M059J (cell line): ENCODE data around the gene PLEKHO1. TPM values are rescaled to one million over a fixed set of nuclear protein-coding genes. Genes with fewer than 3 reads are reported as not detected.
A peak's percentile ranks its signal among the peaks of the same experiment; 100 is the strongest.
"Not testable (repeated sequence)": the region's sequence is repeated elsewhere in the genome, so short reads cannot be mapped to it uniquely, and the experiment has no call there.

ENCODE experiments used
- DNase-seq: peaks from one replicate; pipeline ENCODE4 v3.0.0-alpha.2; 2012; ENCODE audit warnings: low read depth
- total RNA-seq: library from RNA; depleted of rRNA; stranded (reverse); fragments of >200 nt; shearing (Covaris generic); gene quantifications from 2 replicates; pipeline ENCODE4 v1.2.3, GENCODE V29; 2014; rRNA removed

PLEKHO1 gene, protein sequence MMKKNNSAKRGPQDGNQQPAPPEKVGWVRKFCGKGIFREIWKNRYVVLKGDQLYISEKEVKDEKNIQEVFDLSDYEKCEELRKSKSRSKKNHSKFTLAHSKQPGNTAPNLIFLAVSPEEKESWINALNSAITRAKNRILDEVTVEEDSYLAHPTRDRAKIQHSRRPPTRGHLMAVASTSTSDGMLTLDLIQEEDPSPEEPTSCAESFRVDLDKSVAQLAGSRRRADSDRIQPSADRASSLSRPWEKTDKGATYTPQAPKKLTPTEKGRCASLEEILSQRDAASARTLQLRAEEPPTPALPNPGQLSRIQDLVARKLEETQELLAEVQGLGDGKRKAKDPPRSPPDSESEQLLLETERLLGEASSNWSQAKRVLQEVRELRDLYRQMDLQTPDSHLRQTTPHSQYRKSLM
- total RNA-seq = 34.9 and 46.8 TPM in 2 replicates

DNA sequence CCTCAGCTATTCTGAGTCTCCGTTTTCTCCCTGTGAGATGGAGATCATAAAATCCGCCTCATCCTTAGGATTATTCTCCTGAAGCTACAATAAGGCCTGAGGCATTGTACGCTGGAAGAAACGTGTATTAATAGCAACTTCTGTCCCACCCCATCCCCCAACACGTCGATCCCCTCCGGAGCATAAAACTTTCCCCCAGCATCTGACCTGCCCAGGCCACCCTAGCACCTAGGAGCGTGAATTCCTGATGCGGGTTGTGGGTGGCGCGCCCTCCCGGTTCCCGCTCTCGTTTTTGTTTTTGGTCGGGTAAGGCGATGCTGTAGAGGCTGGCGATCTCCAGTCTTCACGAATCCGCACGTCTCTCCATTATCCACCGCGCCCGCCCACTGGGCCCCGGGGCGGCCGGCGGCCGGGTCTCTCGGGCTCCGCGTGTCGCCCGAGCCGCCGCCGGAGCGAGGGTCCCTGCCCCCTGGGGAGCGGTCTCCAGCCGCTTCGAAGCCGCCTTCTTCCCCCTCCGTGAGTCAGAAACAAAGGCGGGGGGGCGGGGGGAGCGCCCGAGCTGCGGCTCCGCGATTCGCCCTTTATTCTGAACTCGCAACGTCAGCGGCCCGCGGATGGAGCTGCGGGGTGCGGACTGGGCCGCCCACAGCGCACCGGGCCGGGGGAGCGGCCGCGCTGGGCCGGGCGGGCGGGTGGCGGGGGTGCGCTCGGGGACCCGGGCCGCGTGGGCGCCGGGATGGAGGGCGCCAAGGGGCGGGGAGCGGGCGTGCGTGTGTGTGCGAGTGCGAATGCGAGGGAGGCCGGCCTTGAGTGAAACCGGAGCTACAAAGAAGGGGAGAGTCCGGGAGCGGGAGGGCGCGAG lies at the start of gene PLEKHO1:
Gene PLEKHO1 (plus strand): TSS at position 646 of the 862 bp plus-strand sequence. CDS start 342 bp downstream, outside the sequence.
- DNase-seq = peak; percentile 83

DNA sequence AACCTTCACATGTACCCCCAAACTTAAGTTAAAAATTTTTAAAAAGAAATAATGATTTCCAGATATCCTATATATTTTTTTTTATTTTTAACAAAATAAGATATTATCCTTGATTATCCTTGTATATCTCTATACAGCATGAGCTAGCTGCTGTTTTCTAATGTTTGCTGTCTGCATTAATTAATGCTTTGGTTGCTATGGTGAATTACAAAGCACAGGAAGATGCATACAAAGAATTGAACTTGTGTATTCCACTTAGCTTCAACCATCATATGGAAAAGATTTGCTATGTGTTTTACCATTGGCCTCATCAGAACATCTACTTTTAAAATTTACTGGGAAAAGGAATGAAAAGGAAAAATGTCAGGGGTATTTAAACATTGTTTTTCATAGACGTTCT lies 46.7 kb upstream of the PLEKHO1 start:
- DNase-seq = no peak

DNA sequence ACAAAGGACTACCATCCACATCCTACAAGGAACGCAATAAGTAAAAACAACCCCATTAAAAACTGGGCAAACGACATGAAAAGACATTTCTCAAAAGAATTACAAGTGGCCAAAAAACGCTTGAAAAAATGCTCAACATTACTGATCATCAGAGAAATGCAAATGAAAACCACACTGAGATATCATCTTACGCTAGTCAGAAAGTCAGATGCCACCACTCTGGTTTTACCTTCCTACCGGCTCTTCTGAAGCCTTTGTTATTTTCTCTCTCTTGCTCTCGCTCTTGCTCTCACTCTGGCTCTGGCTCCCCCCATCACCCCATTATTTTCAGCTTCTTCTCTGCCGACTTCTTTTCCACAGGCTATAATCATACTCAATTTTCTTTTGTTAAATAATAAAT lies 43.4 kb upstream of the PLEKHO1 start:
- DNase-seq = peak; percentile 31

DNA sequence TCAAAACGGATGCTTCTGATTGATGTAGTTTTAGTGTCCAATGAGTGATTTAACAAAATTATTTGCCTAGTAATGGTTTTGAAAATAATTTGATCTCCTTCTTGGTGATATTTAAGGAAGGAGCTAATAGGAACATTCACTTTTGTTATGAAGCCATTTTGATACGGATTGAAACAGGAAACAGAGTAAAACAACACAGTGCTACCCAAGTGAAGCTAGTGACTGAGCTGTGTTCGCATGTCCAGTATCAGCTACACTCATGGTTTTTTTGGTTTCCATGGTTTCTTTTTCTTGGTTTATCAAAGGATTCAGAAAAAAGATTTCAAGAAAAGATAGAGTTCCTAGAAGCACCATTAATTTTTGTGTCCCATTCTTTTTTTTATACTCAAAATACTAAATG lies 40.1 kb upstream of the PLEKHO1 start:
- no peak for DNase-seq

DNA sequence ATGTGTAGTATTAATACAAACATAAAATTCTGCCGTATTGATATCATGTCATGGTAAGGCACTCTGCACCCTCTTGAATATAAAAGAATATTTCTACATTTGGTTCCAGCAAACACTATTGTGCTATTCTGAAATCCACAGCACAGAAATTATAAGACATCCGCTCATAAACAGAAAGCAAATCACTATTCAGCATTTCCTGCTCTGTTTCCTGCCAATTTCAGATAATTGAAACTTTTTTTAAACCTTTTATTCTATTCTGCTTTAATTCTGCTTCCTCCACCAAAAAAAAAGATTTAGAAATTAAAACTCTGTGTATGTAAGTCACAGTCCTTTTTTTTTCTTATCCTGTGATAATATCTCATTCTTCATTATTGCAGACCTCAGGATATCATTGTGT lies 39.6 kb upstream of the PLEKHO1 start:
- DNase-seq = no peak

DNA sequence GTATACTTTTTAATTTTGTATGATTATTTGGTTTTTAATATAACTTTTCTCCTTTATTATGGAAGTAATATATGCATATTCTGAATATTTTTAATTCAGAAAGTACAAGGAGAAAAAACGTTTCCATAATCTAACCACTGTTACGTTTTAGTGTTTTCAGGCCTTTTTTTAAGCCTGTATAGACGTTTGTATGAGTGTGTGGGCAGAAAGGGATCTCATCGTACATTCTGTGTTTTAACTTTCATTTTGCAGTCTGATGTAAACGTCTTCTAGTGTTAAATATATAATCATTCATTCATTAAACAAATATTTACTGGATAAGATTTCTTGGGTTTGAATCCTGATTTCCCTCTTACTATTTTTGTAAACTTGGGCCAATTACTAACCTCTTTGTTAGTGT lies 38.0 kb upstream of the PLEKHO1 start:
- no peak for DNase-seq

DNA sequence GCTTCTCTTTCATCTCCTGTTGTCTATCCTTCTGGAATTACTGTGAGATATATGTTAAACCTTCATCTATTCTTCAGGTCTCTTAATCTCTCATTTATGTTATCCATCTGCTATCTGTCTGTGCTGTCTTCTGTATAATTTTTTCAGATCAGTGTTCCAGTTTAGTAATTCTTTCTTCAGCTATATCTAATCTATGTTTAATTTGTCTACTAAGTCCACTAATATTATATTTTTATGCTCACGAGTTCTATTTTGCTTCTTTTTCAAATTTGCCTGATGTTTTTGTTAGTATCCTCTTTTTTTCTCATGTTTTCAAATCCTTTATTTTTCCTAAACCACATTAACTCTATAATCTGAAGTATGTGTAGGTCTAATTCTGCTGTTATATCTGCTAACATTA lies 34.6 kb upstream of the PLEKHO1 start:
- no peak for DNase-seq

DNA sequence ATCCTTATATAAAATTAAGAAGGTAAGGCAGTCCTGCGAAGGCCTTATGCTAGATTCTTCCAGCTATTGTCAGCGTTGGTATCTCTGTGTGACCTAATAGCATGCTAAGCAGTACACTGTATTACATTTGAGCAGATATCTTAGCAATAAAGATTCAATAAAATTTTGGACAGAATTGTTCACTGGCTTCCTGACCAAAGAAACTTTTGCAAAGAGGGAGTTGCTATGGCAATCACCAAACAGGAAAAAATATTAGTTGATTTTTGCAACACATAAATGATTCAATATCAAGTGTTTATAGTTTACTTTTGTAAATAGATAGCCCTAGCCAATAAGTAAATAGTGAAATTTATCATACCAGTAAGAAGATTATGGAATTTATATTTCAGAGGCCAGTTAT lies 31.0 kb upstream of the PLEKHO1 start:
- DNase-seq = peak; percentile 16

DNA sequence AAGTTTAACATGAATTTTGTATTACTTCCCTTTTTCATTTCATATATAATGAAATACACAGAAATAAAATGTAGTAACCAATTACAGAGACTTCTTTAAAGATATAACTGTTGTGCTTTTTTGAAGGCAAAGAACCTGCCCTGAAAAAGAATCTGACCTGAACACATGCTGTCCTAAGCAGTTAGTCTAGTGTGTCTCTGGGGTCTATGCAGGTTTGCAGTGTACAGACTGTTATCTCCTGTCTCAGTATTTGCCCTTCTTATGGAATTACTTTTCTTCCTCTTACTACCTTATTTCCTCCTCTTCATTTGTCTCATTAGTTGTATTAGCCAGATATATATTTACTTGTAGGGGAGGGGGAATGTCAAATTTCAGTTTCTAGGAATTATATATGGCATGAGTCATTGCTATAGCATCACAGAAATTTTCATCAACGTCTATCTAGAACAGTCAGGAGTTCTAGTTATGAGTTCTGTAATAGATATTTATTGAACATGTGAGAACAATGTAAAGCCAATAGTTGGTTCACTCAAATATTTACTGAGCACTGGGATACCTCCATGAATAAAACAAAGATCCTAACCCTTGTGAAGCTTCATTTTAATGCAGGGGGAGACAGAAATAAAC lies 28.4 kb upstream of the PLEKHO1 start:
- no peak for DNase-seq

DNA sequence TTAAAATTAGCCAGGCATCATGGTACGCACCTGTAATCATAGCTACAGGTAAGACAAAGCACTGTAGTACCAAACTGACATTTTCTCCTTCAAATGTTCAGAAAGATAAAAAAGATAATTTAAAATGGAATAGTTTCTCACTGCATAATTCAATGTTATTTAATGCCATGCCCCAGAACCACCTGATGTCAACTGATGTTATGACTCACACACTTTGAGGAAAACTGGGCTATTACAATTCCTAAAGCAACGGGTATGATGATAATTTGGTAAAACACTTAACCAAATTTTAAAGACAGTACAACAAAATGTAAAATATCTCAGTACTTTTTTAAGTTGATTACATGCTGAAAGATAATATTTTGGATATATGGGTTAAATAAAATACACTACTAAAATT lies 22.9 kb upstream of the PLEKHO1 start:
- DNase-seq = peak; percentile 58

DNA sequence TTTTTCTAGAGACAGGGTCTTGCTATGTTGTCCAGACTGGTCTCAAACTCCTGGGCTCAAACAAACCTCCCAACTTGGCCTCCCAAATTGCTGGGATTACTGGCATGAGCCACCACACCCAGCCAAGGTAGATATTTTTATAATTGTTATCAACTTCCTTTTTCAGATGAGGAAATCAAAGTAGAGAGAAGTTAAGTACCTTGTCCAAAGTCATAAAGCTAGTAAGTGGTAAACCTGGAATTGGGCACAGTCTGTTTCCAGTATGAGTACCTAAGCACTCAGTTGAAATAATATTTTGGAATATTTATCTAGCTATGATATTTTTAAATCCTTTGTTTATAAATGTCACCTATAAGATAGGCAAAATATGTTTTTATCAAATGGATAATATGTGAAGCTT lies 22.3 kb upstream of the PLEKHO1 start:
- DNase-seq = no peak

DNA sequence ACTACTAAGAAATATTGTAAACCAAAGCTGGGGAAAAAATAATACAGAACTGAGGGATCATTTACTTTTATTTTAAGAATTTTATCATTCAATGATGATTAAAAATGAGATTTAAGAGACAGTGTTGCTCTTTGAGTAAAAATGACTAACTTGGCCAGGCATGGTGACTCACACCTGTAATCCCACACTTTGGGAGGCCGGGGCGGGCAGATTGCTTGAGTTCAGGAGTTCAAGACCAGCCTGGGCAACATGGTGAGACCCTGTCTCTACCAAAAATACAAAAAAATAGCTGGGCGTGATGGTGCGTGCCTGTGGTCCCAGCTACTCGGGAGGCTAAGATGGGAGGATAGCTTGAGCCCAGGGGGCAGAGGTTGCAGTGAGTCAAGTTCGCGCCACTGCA lies 21.8 kb upstream of the PLEKHO1 start:
- DNase-seq = peak; percentile 60

DNA sequence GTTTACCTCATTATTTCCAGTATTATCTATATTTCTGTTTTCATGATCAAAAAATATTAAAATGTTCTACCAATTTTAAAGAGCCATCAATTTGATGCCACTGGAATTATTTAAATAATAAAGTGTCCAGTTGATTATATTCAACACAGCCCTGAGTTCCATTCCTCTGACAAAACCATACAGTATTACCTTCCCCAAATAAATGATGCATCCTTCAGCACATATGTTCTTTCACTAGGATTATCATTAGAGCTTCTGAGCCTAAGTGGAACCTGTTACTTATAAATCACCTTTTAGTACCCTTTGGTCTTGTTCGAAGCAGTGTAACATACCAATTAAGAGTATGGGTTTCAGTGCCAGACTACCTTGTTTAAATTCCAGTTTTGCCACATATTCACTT lies 17.3 kb upstream of the PLEKHO1 start:
- no peak for DNase-seq

DNA sequence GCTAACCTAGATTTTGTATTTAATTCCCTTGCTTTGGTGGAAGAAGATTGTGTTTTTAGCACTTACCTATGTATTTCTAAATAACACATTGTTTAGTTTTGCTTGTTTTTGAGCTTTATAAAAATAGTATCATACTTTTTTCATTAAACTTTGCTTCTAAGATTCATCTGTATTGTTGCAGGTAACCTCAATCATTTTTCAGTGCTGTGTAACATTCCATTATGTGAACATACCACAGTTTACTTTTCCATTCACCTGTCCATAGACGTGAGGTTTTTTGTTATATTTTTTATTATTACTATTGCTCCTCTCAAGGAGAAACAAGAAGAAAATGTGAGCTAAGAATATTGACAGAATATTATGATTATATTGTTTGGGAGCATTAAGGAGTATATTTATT lies 15.2 kb upstream of the PLEKHO1 start:
- DNase-seq = no peak

DNA sequence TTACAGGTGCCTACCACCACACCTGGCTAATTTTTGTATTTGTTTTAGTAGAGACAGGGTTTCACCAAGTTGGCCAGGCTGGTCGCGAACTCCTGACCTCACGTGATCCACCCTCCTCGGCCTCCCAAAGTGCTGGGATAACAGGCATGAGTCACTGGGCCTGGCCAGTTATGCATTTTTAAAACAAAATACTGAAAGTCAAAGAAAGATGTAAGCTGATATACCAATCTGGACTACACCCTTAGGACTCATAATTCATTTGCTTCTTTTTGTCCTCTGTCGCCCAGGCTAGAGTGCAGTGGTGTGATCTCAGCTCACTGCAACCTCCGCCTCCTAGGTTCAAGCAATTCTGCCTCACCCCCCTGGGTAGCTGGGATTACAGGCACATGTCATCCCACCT lies 14.3 kb upstream of the PLEKHO1 start:
- peak; percentile 71 for DNase-seq

DNA sequence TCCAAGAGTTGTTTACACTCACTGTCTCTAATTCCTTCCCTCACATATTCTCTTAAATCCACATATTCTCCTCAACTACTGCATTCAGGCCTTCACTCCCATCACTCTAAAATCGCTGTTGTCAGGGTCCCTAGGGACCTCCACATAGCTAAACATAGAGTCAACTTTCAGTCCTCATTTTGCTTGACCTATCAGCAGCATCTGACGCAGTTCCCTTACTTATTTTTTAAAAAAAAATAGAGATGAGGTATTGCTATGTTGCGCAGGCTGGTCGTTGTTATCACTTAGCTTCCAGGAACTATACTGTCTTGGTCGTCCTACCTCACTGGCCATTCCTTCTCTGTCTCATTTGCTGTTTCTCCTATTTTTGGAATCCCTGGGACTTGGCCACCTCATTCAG lies 11.7 kb upstream of the PLEKHO1 start:
- no peak for DNase-seq

DNA sequence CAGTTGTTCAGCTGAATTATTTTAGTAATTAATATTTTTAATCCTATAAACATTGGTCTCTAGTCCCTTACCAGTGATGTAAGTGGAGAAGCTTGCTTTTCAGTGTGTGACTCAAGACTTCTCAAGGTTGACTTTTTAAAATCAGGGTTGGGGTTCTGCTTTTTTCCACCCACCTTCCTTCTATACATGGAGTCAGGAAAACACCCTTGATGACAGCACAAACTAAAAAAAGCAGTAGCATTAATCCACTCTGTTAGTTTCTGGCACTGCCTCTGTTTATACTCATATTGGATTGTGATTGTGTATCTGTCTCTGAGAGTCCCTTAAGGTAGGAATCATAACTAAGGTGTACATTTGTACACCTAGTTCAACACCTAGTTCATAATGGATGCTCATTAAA lies 8.3 kb upstream of the PLEKHO1 start:
- DNase-seq = no peak

DNA sequence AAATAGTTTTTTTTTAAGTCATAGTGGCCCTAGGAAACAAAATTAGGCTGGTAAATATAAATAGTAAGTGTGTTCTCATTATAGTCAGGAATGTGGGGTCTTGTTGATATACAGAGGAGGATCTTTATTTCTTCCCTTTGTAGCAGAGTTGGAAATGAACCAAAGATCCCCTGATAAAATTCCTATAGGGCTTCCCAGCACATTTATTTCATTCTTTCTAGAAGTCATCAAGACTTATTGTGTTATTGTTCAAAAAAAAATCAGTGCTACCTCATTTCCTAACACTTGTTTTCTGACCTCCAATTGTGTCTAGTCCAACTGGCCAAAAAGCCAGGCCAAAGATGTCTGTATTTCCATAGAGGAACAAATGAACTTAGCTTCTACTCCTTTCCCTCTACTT lies 7.6 kb upstream of the PLEKHO1 start:
- peak; percentile 55 for DNase-seq

DNA sequence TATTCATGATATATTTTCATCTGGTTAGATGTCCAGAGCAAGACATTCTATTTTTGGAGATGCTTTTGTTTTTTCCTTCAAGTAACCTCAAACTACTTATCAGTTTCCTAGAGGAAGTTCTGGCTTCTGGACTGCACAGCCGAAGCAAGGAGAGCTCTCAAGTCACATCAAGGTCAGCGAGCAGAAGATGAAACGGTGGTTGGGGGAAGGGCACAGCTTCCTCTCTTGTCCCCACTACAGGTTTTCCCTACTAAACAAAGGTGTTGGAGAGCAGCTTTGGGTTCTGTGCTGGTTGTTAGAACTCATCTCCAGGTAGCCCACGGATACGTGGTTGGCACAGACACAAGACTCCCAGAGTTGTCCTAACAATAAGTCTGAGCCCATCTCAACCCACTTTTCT lies 5.1 kb upstream of the PLEKHO1 start:
- no peak for DNase-seq

DNA sequence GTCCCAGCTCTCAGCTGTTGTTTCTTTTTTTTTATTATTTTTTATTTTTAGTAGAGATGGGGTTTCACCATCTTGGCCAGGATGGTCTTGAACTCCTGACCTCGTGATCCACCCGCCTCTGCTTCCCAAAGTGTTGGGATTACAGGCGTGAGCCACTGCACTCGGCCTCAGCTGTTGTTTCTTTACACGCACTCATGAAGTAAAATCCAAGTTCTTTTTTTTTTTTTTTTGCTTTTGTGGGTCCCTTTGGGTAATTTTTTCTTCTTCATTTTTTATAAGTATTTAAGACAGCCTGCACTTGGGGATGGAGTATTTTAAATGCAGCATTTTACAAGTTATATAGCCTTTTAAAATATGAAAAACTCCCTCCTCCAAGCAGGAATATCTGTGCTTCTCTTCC lies 3.7 kb upstream of the PLEKHO1 start:
- not testable (repeated sequence) for DNase-seq

DNA sequence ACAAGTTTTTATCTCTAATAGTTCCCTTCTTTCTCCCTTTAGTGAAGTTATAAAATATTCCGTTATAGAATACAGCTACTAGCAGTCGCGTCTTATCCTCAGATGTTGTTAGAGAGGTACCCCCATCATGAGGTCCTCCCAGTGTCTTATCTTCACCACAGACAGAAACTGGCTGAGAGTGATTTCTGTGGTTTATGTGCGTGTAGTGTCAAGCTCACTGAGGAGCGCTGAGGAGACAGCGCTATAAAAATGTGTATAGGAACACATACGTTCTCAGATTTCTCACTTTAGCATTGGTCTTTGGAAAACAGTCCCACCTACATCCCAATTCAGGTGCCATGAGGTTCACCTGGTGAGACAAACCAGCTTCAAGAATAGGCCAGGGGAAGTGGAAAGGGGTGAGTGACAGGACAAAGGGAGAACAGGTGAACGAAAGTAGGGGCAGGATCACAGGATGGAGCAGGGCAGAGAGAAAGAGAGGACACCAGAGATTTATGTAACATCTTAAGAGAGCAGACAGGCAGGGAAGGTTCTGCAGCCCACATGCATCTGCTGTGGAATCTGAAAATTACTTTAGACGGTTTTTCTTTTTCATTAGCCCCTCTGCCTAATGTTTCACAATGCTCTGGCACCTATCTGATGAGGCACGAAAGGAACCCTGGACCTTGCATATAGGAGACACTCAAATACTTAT lies 2.7 kb upstream of the PLEKHO1 start:
- DNase-seq = no peak

DNA sequence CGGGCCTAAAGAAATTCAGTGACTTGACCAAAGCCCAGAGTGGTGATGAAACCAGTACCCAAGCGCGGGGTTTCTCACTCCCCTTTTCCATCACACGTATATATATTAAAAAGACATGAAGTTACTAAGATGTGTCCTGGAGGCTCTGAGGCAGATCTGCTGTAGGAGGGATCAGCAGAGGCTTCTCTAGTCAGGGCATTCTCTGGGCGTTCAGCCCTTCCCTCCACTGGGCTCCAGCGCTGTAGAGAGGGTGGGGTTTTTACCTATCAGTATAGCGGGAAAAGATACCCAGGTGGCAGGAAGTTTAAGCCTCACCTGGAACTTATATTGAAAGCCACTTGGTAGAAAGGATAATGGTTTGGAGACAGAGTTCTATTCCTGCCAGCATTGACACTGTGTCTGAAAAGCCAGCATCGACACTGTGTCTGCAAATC lies 862 bp upstream of the PLEKHO1 start:
- DNase-seq = no peak
